Heart right ventricle (tissue), 16 donors: Measurements from ENCODE around the gene C17orf50. TPM values are rescaled to one million over a fixed set of nuclear protein-coding genes. Genes with fewer than 3 reads are reported as not detected.

Source experiments
- ATAC-seq, 8 donors: fragments of 200-7000 bp; cut with Tn5 transposase; one replicate each; pipeline ENCODE4 v1.9.1; 2020; ENCODE audit warnings: mild to moderate bottlenecking in 8 of 8, moderate library complexity in 8 of 8, moderate number of reproducible peaks in 1 of 8
- DNase-seq, 2 donors: peaks; one replicate each; pipeline ENCODE4 v3.0.0-alpha.2; 2020
- H3K27ac ChIP-seq, 10 donors: fragments of 200-600 bp; sonication (generic) in 2 of 10; one replicate each; pipeline versions ENCODE4 v1.5.0 to v1.8.0; 2020 to 2022; ENCODE audit warnings: mild to moderate bottlenecking in 3 of 10
- H3K27me3 ChIP-seq, 7 donors: fragments of 200-600 bp; one replicate each; pipeline ENCODE4 v1.8.0; 2021 to 2022; ENCODE audit warnings: mild to moderate bottlenecking in 2 of 7
- H3K36me3 ChIP-seq, 9 donors: fragments of 200-600 bp; sonication (generic) in 1 of 9; one replicate each; pipeline versions ENCODE4 v1.5.0 to v1.8.0; 2020 to 2022; ENCODE audit warnings: mild to moderate bottlenecking in 2 of 9
- H3K4me1 ChIP-seq, 9 donors: fragments of 200-600 bp; sonication (generic) in 1 of 9; one replicate each; pipeline versions ENCODE4 v1.5.0 to v1.8.0; 2020 to 2022; ENCODE audit warnings: mild to moderate bottlenecking in 4 of 9
- H3K4me3 ChIP-seq, 10 donors: fragments of 200-600 bp; sonication (generic) in 2 of 10; one replicate each; pipeline versions ENCODE4 v1.5.0 to v1.8.0; 2020 to 2022; ENCODE audit warnings: mild to moderate bottlenecking in 7 of 10, moderate library complexity in 2 of 10
- H3K9me3 ChIP-seq, 11 donors: fragments of 200-600 bp in 10 of 11; sonication (generic) in 2 of 11; one replicate each; pipeline versions ENCODE4 v1.5.0 to v1.8.0; 2013 to 2022; ENCODE audit warnings: mild to moderate bottlenecking in 2 of 11, control low read depth in 1 of 11, moderate library complexity in 1 of 11
- WGBS, 2 donors: extraction: QIAGEN DNeasy Blood & Tissue Kit; methylation state at CpG; one replicate each; pipeline ENCODE4 v1.1.7; 2013; ENCODE audit warnings: inconsistent platforms in 1 of 2; 5-methylcytosine and 5-hydroxymethylcytosine counted together
- intact Hi-C, 10 donors: fragments of 100-400 bp; cut with DNase I; formaldehyde crosslinking; loops; one replicate each; pipeline versions ENCODE4 v1.11.1 to v1.14.2; 2022
- polyA plus RNA-seq, 2 donors: library from polyadenylated mRNA; stranded (reverse); fragments of 200-250 nt; gene quantifications; one replicate each; pipeline ENCODE4 v1.2.3, GENCODE V29; 2013
- total RNA-seq, 10 donors: library from RNA; stranded (reverse); fragmentation: NEBNext Ultra II Directional in 3 of 10; extraction: Animal tissue kit (Norgen Biotek cat#: 25700) in 3 of 10; gene quantifications; one replicate each; pipeline versions ENCODE4 v1.2.1 to v1.2.4, GENCODE V29; 2021 to 2023
- TF ChIP-seq, protein P1 (sequence below), 9 donors: fragments of 200-600 bp; sonication (generic) in 2 of 9; IDR thresholded peaks; one replicate each; pipeline versions ENCODE4 v1.5.0 to v1.8.0; 2021 to 2022; ENCODE audit warnings: antibody characterized with exemption in 9 of 9, mild to moderate bottlenecking in 5 of 9, moderate library complexity in 1 of 9
- donor health status: Arrhythmogenic right ventricular cardiomyopathy.
- donor health status: ischemic (EF 13 %, LVEDD 7.1; RV severe dilation, severe dysfunction).
- donor health status: healthy with polysubstance abuse.
- donor health status: DM: no; HTN: yes; CAD: no.
- donor health status: DM: no; HTN: no; CAD: no.
- donor health status: ischemic (EF 25% LVEDD 6.9; RV normal size, moderate dysfunction).
- donor health status: ischemic (EF 25% LVEDD 5.7; RV mildly dilated, moderate dysfunction).
- donor health status: healthy.
- donor health status: DM: yes; HTN: yes; CAD: no.
- donor health status: Ischemic cardiomyopathy.
- donor health status: ischemic (EF 35%, LVEDD 5.7; RV mildly dilated, moderate dysfunction).
- donor health status: nonischemic (EF 11% LVEDD 7.7; RV severe dilation, severe dysfunction).
- donor health status: DM: yes; HTN: yes; CAD: no.
- donor health status: PGD.
- donor health status: ischemic (EF 29% LVEDD 5.4; RV normal size, mild dysfunction).
- donor health status: nonischemic (EF 23%, LVEDD 6.1; RV moderate dilation, normal function).

C17orf50 gene
- total and polyA plus RNA-seq, 12 donors, result not detected

DNA sequence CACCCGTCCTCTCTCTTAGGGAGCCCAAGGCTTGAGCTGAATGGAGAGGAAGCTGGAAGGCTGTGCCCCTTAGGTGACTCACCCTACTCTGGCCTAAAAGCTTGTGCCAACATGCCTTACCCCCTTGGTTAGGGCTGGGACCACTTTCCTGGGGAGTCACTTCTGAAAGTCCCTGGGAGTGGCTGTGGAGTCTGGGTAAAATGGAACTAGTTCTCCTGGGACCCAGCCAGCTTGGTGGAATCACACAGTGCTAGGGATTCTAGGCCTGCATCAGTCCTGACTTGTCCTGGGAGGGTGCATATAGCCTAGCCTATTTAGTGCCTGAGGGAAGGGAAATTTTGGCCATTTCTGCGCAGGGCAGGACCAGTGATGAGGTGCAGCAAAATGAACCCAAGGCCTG is 24.2 kb downstream of the C17orf50 start:
- DNase-seq (no peak), ATAC-seq (no peak)
- Histone ChIP-seq H3K4me3 (no peak overlapping the region), H3K27ac (no peak overlapping the region), H3K9me3 (no peaks in the 10 kb centered on the region), H3K36me3 (no peaks in the 10 kb centered on the region), H3K4me1 (peaks cover 9 to 33% (median 13%) of the 10 kb centered on the region in 9 donors), H3K27me3 (peaks cover 0 to 3% (median 0%) of the 10 kb centered on the region in 7 donors)
- intact Hi-C loops, result no loop called here
- TF ChIP-seq, protein P1, sequence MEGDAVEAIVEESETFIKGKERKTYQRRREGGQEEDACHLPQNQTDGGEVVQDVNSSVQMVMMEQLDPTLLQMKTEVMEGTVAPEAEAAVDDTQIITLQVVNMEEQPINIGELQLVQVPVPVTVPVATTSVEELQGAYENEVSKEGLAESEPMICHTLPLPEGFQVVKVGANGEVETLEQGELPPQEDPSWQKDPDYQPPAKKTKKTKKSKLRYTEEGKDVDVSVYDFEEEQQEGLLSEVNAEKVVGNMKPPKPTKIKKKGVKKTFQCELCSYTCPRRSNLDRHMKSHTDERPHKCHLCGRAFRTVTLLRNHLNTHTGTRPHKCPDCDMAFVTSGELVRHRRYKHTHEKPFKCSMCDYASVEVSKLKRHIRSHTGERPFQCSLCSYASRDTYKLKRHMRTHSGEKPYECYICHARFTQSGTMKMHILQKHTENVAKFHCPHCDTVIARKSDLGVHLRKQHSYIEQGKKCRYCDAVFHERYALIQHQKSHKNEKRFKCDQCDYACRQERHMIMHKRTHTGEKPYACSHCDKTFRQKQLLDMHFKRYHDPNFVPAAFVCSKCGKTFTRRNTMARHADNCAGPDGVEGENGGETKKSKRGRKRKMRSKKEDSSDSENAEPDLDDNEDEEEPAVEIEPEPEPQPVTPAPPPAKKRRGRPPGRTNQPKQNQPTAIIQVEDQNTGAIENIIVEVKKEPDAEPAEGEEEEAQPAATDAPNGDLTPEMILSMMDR (IDR thresholded peaks at IDR 0.05), result no peak
- WGBS, 2 donors, result 94 to 97% methylated on average over 2 of the region's 2 CpGs

DNA sequence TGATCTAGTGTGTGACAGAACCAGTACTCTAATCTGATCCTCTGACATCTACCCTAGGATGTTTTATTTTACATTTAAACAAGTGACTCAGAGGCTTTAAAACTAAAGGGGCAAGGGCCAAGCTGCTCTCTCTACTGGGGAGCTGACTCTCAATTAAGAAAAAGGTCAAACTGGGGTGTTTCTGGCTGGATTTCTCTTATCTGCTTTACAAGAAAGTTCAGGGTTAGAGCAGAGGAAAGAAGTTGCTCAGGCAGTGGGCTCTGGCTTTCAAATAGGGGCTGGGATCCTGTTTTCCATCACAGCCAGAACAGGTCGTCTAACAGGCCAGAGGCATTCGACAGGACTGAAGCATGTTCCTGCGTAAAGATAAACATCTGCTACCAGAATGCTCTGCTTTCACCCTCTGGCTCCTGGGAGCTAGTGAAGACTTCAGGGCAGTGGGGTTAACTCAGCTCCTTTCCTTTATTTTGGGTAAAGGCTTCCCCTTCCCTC is 26.3 kb downstream of the C17orf50 start:
- peaks cover 9 to 33% (median 13%) of the 10 kb centered on the region in 9 donors for H3K4me1 ChIP-seq

DNA sequence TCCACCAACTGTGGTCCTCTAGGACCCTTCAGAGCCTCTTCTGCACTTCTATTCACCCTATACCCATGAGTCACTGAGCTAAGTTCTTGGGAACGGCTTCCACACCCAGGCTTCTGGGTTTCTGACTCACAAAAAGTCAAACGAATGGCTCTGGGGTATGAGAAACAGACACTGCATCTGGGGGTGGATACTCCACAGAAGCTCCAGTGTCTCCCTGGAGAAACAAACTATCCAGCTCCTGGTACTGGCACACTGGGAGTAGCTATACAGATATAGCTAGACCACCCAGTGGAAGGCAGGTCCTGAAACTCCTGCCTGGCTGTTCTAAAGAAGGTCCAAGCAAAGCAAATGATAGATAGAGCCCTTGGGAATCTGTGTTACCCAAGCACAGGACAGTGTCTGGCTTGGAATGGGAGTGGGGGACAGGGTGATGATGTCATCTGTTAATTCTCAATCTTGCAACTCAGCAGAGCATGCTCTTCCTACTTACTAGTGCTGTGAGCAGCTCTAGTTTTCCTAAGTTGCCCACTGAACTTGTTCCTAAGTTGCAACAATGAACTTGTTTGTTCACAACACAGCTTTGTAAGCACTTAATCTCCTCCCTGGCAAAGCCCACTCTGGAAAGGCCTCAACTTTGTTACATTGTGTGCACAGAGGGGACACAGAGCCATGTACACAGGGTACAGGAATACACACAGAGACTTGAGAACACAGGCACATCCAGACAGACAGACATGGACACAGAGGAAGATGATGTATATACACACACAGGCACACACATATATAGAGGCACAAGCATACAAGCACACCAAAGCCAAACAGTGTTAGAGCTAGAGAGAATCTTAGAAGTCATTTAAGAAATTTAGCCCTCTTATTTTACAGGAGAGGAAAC is 28.0 kb downstream of the C17orf50 start:
- H3K36me3 ChIP-seq, result no peaks in the 10 kb centered on the region
- H3K27ac ChIP-seq, result no peak overlapping the region
- DNase-seq (no peak), ATAC-seq (peak in 3 of 8 donors; percentile 7 to 70 (median 23))
- TF ChIP-seq, protein P1 (IDR thresholded peaks at IDR 0.05), result no peak
- H3K4me1 ChIP-seq, result peaks cover 3 to 23% (median 5%) of the 10 kb centered on the region in 9 donors
- H3K27me3 ChIP-seq, result peaks cover 0 to 13% (median 0%) of the 10 kb centered on the region in 7 donors
- H3K4me3 ChIP-seq, result no peak overlapping the region
- 60 to 65% methylated on average over 2 of the region's 2 CpGs for WGBS, 2 donors
- peaks cover 0 to 10% (median 0%) of the 10 kb centered on the region in 11 donors for H3K9me3 ChIP-seq
- intact Hi-C loops, result no loop called here

More for the DNA sequence above, 26.3 kb downstream of the C17orf50 start:
- TF ChIP-seq, protein P1 (IDR thresholded peaks at IDR 0.05), result no peak
- no peaks in the 10 kb centered on the region for H3K27me3 ChIP-seq
- DNase-seq, result no peak
- intact Hi-C loops, result no loop called here
- no peak overlapping the region for H3K4me3 ChIP-seq
- ATAC-seq, result no peak
- 29 to 38% methylated on average over 3 of the region's 3 CpGs for WGBS, 2 donors
- no peak overlapping the region for H3K27ac ChIP-seq
- no peaks in the 10 kb centered on the region for H3K36me3 ChIP-seq
- peaks cover 0 to 4% (median 0%) of the 10 kb centered on the region in 11 donors for H3K9me3 ChIP-seq

DNA sequence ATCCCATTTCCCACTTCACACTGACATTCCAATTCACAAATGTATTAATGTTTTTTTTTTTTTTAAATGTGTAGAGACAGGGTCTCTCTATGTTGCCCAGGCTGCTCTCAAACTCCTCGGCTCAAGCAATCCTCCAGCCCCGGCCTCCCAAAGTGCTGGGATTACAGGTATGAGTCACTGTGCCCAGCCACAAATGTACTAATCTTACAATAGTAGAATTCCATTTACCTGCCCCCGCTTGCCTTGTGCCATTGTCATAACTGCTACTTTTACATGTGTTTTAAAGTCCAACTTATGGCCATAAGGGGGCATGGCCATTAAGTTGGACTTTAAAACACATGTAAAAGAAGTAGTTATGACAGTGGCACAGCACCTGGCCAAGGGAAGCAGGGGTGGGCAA is 30.2 kb downstream of the C17orf50 start:
- H3K4me3 ChIP-seq, result no peak overlapping the region
- peaks cover 0 to 27% (median 11%) of the 10 kb centered on the region in 9 donors for H3K4me1 ChIP-seq
- DNase-seq, result no peak
- intact Hi-C loops, result no loop called here
- TF ChIP-seq, protein P1 (IDR thresholded peaks at IDR 0.05), result no peak
- peaks cover 0 to 10% (median 0%) of the 10 kb centered on the region in 11 donors for H3K9me3 ChIP-seq
- peaks cover 0 to 34% (median 14%) of the 10 kb centered on the region in 7 donors for H3K27me3 ChIP-seq
- no peak for ATAC-seq
- no peak overlapping the region for H3K27ac ChIP-seq
- H3K36me3 ChIP-seq, result no peaks in the 10 kb centered on the region
- WGBS, 2 donors, result 96 to 99% methylated on average over 3 of the region's 3 CpGs
